ENCODE measurements around the gene CCDC159. TPM values are rescaled to one million over a fixed set of nuclear protein-coding genes. Genes with fewer than 3 reads are reported as not detected.

CCDC159 gene
- total and polyA plus RNA-seq, 7 donors = 2.4 to 9.2 (median 5.3) TPM

DNA sequence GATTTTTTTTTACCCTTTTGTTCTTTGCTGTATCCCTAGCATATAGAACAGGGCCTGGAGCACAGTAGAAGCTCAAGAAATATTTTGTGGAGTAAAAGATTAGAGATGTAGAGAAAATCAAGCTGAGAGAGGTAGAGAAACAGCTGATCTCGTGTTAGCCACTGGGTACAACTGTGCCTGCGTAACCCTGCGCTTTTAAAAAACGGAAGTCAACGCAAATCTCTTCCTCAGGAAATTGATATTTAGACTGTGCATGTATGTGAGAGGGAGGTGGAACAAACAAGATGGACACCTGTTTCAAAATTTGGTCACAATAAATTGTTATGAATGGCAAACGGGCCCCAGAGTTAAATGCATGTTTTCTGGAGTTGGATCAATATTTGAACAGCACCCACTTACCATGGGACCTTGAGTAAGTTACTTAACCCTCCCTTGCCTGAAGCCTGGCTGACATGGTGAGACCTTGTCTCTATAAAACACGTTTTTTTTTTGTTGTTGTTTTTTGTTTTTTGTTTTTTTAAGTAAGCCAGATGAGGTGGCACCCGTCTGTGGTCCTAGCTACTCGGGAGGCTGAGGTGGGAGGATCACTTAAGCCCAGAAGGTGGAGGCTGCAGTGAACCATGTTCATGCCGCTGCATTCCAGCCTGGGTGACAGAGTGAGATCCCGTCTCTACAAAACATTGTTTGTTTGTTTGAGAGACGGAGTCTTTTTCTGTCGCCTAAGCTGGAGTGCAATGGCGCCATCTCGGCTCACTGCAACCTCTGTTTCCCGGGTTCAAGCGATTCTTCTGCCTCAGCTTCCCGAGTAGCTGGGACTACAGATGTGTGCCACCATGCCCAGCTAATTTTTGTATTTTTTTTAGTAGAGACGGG is 41.1 kb downstream of the CCDC159 start:
- Histone ChIP-seq H3K4me3 (no peak overlapping the region), H3K36me3 (ENCODE audit: insufficient read depth in 1 of 2, low read depth in 1 of 2) (no peaks in the 10 kb centered on the region), H3K4me1 (peaks cover 8% of the 10 kb centered on the region), H3K27me3 (ENCODE audit: insufficient read depth in 3 of 3, low read length in 2 of 3) (peaks cover 0 to 15% (median 10%) of the 10 kb centered on the region in 3 donors), H3K27ac (no peak overlapping the region), H3K9me3 (no peaks in the 10 kb centered on the region)
- ATAC-seq (no peak), DNase-seq (no peak)
- 70 to 73% (median 71%) methylated on average over 19 of the region's 19 CpGs for WGBS, 3 donors
- intact Hi-C loops (cut with DNase I) = no loop called here
- TF ChIP-seq, protein P1, sequence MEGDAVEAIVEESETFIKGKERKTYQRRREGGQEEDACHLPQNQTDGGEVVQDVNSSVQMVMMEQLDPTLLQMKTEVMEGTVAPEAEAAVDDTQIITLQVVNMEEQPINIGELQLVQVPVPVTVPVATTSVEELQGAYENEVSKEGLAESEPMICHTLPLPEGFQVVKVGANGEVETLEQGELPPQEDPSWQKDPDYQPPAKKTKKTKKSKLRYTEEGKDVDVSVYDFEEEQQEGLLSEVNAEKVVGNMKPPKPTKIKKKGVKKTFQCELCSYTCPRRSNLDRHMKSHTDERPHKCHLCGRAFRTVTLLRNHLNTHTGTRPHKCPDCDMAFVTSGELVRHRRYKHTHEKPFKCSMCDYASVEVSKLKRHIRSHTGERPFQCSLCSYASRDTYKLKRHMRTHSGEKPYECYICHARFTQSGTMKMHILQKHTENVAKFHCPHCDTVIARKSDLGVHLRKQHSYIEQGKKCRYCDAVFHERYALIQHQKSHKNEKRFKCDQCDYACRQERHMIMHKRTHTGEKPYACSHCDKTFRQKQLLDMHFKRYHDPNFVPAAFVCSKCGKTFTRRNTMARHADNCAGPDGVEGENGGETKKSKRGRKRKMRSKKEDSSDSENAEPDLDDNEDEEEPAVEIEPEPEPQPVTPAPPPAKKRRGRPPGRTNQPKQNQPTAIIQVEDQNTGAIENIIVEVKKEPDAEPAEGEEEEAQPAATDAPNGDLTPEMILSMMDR (IDR thresholded peaks at IDR 0.05) = no peak

DNA sequence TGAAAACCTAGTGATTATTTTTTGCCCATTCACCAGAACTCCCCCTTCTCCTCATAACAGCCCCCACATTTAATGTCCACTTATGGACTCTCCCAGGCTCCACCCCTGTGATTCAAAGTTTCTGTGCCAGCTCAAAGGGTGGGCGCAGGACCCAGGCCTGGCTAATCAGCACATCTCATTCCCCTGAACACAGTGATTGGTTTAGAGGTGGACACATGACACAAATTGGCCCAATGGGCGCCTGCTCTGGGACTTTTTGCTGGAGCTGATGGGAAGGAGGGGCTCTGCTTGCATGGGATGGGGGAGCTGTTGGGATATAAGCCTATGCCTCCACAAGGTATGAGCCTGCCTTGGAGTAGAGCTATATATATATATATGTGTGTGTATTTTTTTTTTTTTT is 44.0 kb downstream of the CCDC159 start:
- DNase-seq (no peak), ATAC-seq (no peak)
- no peak overlapping the region for H3K4me3 ChIP-seq
- intact Hi-C loops (cut with DNase I) = no loop called here
- WGBS, 3 donors = 87 to 96% (median 92%) methylated on average over 2 of the region's 2 CpGs
- no peaks in the 10 kb centered on the region for H3K4me1 ChIP-seq
- peaks cover 0 to 8% (median 3%) of the 10 kb centered on the region in 3 donors for H3K27me3 ChIP-seq (ENCODE audit: insufficient read depth in 3 of 3, low read length in 2 of 3)
- no peaks in the 10 kb centered on the region for H3K36me3 ChIP-seq (ENCODE audit: insufficient read depth in 1 of 2, low read depth in 1 of 2)
- no peak overlapping the region for H3K27ac ChIP-seq
- TF ChIP-seq, protein P1 (IDR thresholded peaks at IDR 0.05) = no peak
- H3K9me3 ChIP-seq = no peaks in the 10 kb centered on the region

DNA sequence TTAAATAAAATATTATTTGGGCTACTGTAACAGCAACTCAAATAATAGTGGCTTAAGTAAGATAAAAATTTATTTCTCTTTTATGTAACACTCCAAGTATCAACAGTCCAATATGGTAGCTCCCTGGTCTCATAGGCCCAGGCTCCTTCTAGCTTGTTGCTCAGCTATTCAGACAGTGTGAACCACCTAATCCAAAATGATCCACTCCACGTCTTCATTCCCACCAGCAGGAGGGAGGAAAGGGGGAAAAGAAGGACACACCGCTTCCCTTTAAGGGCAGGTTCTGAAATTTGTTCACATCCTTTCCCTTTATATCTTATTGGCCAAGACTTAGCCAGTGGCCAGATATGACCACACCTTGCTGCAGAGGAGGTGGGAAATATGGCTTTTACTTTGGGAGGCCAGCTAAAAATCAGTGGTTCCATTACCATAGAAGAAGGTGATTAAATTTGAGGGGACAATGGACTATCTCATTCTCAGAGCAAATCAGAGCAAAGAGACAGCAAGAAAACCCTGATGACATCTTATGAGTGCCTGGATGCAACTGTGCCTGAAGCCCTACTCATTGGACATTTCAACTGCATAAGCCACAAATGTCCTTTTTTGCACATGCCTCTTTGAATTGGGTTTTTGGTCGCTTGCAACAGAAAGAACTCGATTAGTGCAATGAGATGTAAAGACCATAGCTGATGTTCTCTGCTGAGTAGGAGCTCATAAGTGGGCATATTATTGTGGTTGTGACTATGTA is 44.8 kb downstream of the CCDC159 start:
- Histone ChIP-seq H3K9me3 (no peaks in the 10 kb centered on the region), H3K4me3 (no peak overlapping the region), H3K4me1 (no peaks in the 10 kb centered on the region), H3K36me3 (ENCODE audit: insufficient read depth in 1 of 2, low read depth in 1 of 2) (no peaks in the 10 kb centered on the region), H3K27ac (no peak overlapping the region), H3K27me3 (ENCODE audit: insufficient read depth in 3 of 3, low read length in 2 of 3) (peaks cover 0 to 8% (median 8%) of the 10 kb centered on the region in 3 donors)
- no peak for DNase-seq
- intact Hi-C loops (cut with DNase I) = no loop called here
- TF ChIP-seq, protein P1 (IDR thresholded peaks at IDR 0.05) = no peak
- WGBS, 3 donors = 63 to 69% (median 65%) methylated on average over 4 of the region's 4 CpGs
- no peak for ATAC-seq

DNA sequence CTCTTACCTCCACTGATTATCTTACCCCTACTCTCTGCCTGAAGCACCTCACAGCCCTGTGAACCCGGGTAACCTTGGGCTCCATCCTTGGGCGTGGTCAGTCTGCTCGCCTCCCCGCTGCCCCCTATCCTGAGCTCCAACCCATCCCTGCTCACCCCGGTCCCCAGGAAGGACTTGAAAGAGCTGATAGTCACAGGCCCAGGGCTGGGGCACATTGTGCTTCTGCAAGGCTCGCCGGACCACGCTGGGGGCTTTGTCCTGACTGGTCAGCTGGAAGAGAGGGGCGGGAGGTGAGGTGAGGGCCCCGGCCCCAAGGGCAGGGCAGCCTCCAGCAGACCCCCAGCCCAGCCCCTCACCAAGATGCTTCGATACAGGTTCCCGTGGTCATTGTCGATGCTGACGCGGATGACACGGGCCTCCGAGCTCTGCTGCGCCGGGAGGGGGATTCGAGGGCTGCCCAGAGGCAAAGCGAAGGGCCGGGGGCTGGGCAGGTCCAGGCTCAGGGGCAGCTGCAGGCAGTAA is 50.8 kb downstream of the CCDC159 start:
- peaks cover 0 to 8% (median 7%) of the 10 kb centered on the region in 3 donors for H3K27me3 ChIP-seq (ENCODE audit: insufficient read depth in 3 of 3, low read length in 2 of 3)
- no peak overlapping the region for H3K27ac ChIP-seq
- DNase-seq (no peak), ATAC-seq (no peak)
- H3K9me3 ChIP-seq = no peaks in the 10 kb centered on the region
- no peak overlapping the region for H3K4me3 ChIP-seq
- no peaks in the 10 kb centered on the region for H3K4me1 ChIP-seq
- intact Hi-C loops (cut with DNase I) = no loop called here
- TF ChIP-seq, protein P1 (IDR thresholded peaks at IDR 0.05) = no peak
- H3K36me3 ChIP-seq (ENCODE audit: insufficient read depth in 1 of 2, low read depth in 1 of 2) = no peaks in the 10 kb centered on the region
- 84 to 86% (median 85%) methylated on average over 20 to 22 of the region's 22 CpGs for WGBS, 3 donors
